GM23338 (cell line): ENCODE data around the gene ZSCAN31. TPM values are rescaled to one million over a fixed set of nuclear protein-coding genes. Genes with fewer than 3 reads are reported as not detected.

Experiments
- ATAC-seq: fragments of 200-7000 bp; cut with Tn5 transposase; 3 replicates; pipeline ENCODE4 v1.9.1; 2020
- DNase-seq: peaks from one replicate; pipeline ENCODE4 v3.0.0-alpha.2; 2015; ENCODE audit warnings: low spot score
- H2AFZ ChIP-seq: fragments of 200-600 bp; sonication (generic); 2 replicates; pipeline ENCODE4 v1.8.0; 2016; ENCODE audit warnings: antibody characterized with exemption, mild to moderate bottlenecking, moderate library complexity
- H3F3A ChIP-seq: fragments of 200-600 bp; sonication (generic); replicated peaks from 2 replicates; pipeline ENCODE4 v1.8.0; 2017; ENCODE audit warnings: antibody characterized with exemption, mixed run types, low read depth
- H3K27ac ChIP-seq: fragments of 200-600 bp; sonication (generic); 2 replicates; pipeline ENCODE4 v1.6.1; 2016; ENCODE audit warnings: low read depth
- H3K27me3 ChIP-seq: fragments of 200-600 bp; sonication (generic); 2 replicates; pipeline ENCODE4 v1.8.0; 2016; ENCODE audit warnings: mild to moderate bottlenecking, mixed run types, moderate library complexity; ENCODE audit not compliant: insufficient read depth
- H3K36me3 ChIP-seq: fragments of 200-600 bp; sonication (generic); 2 replicates; pipeline ENCODE4 v1.8.0; 2016; ENCODE audit warnings: mild to moderate bottlenecking; ENCODE audit not compliant: insufficient read depth
- H3K4me1 ChIP-seq: fragments of 200-600 bp; sonication (generic); 2 replicates; pipeline ENCODE4 v1.8.0; 2016; ENCODE audit warnings: mild to moderate bottlenecking, moderate library complexity; ENCODE audit not compliant: insufficient read depth
- H3K4me2 ChIP-seq: fragments of 200-600 bp; sonication (generic); 2 replicates; pipeline ENCODE4 v1.7.1; 2017; ENCODE audit warnings: mixed run types
- H3K4me3 ChIP-seq: fragments of 200-600 bp; sonication (generic); 2 replicates; pipeline ENCODE4 v1.6.1; 2016; ENCODE audit warnings: mixed run types
- H3K79me2 ChIP-seq: fragments of 200-600 bp; sonication (generic); replicated peaks from 2 replicates; pipeline ENCODE4 v1.8.0; 2017; ENCODE audit warnings: mild to moderate bottlenecking; ENCODE audit not compliant: insufficient read depth
- H3K9me2 ChIP-seq: fragments of 200-600 bp; sonication (generic); 2 replicates; pipeline ENCODE4 v1.8.0; 2017; ENCODE audit not compliant: insufficient read depth
- H4K20me1 ChIP-seq: fragments of 200-600 bp; sonication (generic); replicated peaks from 2 replicates; pipeline ENCODE4 v1.8.0; 2017; ENCODE audit warnings: mild to moderate bottlenecking; ENCODE audit not compliant: insufficient read depth
- H3K27ac Mint-ChIP-seq: 2 replicates; pipeline ENCODE4 v1.8.0; 2020; ENCODE audit warnings: inconsistent platforms, mild to moderate bottlenecking, moderate library complexity, mixed read lengths
- H3K27me3 Mint-ChIP-seq: 3 replicates; pipeline ENCODE4 v1.8.0; 2022; ENCODE audit warnings: low read depth, mild to moderate bottlenecking, moderate library complexity, mixed read lengths, inconsistent platforms; ENCODE audit not compliant: insufficient read depth, poor library complexity
- H3K36me3 Mint-ChIP-seq: 3 replicates; pipeline ENCODE4 v1.8.0; 2021; ENCODE audit warnings: low read depth, mild to moderate bottlenecking, inconsistent platforms, moderate library complexity, mixed read lengths
- H3K4me1 Mint-ChIP-seq: 3 replicates; pipeline ENCODE4 v1.8.0; 2020; ENCODE audit warnings: mild to moderate bottlenecking, inconsistent platforms, mixed read lengths
- H3K4me3 Mint-ChIP-seq: 3 replicates; pipeline ENCODE4 v1.8.0; 2021; ENCODE audit warnings: moderate library complexity, mild to moderate bottlenecking, inconsistent platforms, mixed read lengths
- H3K9me3 Mint-ChIP-seq: 3 replicates; pipeline ENCODE4 v1.8.0; 2020; ENCODE audit warnings: moderate library complexity, mild to moderate bottlenecking, inconsistent platforms, mixed read lengths
- CREB1 ChIP-seq: fragments of 250-450 bp; sonication (Bioruptor Pico); IDR thresholded peaks from 2 replicates; pipeline ENCODE4 v1.5.0; 2020; ENCODE audit warnings: low read depth, mild to moderate bottlenecking, moderate library complexity
- ETS1 ChIP-seq: IDR thresholded peaks from 2 replicates; pipeline ENCODE4 v1.6.1; 2016; ENCODE audit warnings: antibody characterized with exemption
- EZH2 ChIP-seq: fragments of 200-600 bp; sonication (generic); IDR thresholded peaks from one replicate; pipeline ENCODE4 v1.8.0; 2017; ENCODE audit warnings: antibody characterized with exemption, mild to moderate bottlenecking, low read depth; ENCODE audit not compliant: unreplicated experiment
- EZH2phosphoT487 ChIP-seq: fragments of 200-600 bp; sonication (generic); IDR thresholded peaks from one replicate; pipeline ENCODE4 v1.8.1; 2018; ENCODE audit warnings: antibody characterized with exemption; ENCODE audit not compliant: unreplicated experiment
- STAT1 ChIP-seq: IDR thresholded peaks from one replicate; pipeline ENCODE4 v1.6.1; 2016; ENCODE audit warnings: antibody characterized with exemption; ENCODE audit not compliant: unreplicated experiment
- ZNF331 ChIP-seq: fragments of 250-450 bp; sonication (Bioruptor Pico); IDR thresholded peaks from 2 replicates; pipeline ENCODE4 v1.5.0; 2020; ENCODE audit warnings: low read depth, mild to moderate bottlenecking, moderate library complexity
- polyA plus RNA-seq: library from polyadenylated mRNA; unstranded; fragments of >200 nt; fragmentation: Nextera tagmentation; extraction: Ambion mirVana; gene quantifications from 2 replicates; pipeline ENCODE4 v1.2.1, GENCODE V29; 2016
- total RNA-seq: library from RNA; depleted of rRNA; stranded (reverse); fragments of >200 nt; shearing (Covaris generic); gene quantifications from 2 replicates; pipeline ENCODE4 v1.2.3, GENCODE V29; 2014

ZSCAN31 gene
- total and polyA plus RNA-seq, 2 experiments from 2014 or later, result 3.1 to 4.7 TPM

- TF ChIP-seq EZH2phosphoT487 (no peak), ETS1 (0 out of 2 replicates have a peak, but pooled peaks have one; percentile 27), CREB1 (CRISPR knock-in tag) (peak; percentile 84), ZNF331 (CRISPR knock-in tag) (no peak)
Measured at GRCh38 chr6:28383235-28384142, 47.5 kb upstream of the ZSCAN31 start (continued).

- Histone ChIP-seq H3K4me1 (peaks cover 11% of the 10 kb centered on the region), H2AFZ (no peak overlapping the region), H3F3A (peaks cover 7% of the 10 kb centered on the region; the same call in 1 of the 2 replicates), H3K4me2 (no peak overlapping the region), H3K79me2 (peaks cover 8% of the 10 kb centered on the region), H3K4me3 (no peak overlapping the region), H3K27me3 (no peaks in the 10 kb centered on the region), H3K27ac (no peak overlapping the region), H3K9me2 (no peaks in the 10 kb centered on the region), H3K36me3 (peaks cover 12% of the 10 kb centered on the region; the same call in 1 of the 2 replicates), H4K20me1 (no peaks in the 10 kb centered on the region)
- H3K27ac Mint-ChIP-seq, result no peak overlapping the region
- no peak for TF ChIP-seq STAT1
- TF ChIP-seq EZH2, result no peak
- H3K9me3 Mint-ChIP-seq, result no peaks in the 10 kb centered on the region
- DNase-seq, result no peak
- peaks cover 14% of the 10 kb centered on the region for H3K4me1 Mint-ChIP-seq
- H3K36me3 Mint-ChIP-seq, result peaks cover 39% of the 10 kb centered on the region
- H3K27me3 Mint-ChIP-seq, result peaks cover 1% of the 10 kb centered on the region
- no peak overlapping the region for H3K4me3 Mint-ChIP-seq
- ATAC-seq, result no peak
Measured at GRCh38 chr6:28380381-28380780, 44.4 kb upstream of the ZSCAN31 start.

- H3K4me1 Mint-ChIP-seq, result peaks cover 8% of the 10 kb centered on the region
Measured at GRCh38 chr6:28378644-28379043, 42.7 kb upstream of the ZSCAN31 start.

More at GRCh38 chr6:28378644-28379043, 42.7 kb upstream of the ZSCAN31 start:
- Histone ChIP-seq H3K9me2 (no peaks in the 10 kb centered on the region), H3F3A (no peaks in the 10 kb centered on the region), H3K79me2 (peaks cover 8% of the 10 kb centered on the region), H4K20me1 (no peaks in the 10 kb centered on the region; the same call in 1 of the 2 replicates), H3K27me3 (no peaks in the 10 kb centered on the region), H3K27ac (no peak overlapping the region), H3K4me1 (peaks cover 5% of the 10 kb centered on the region), H2AFZ (no peak overlapping the region), H3K36me3 (peaks cover 12% of the 10 kb centered on the region; the same call in 1 of the 2 replicates), H3K4me3 (no peak overlapping the region), H3K4me2 (no peak overlapping the region)
- TF ChIP-seq CREB1 (CRISPR knock-in tag), result no peak
- no peak for DNase-seq
- Mint-ChIP-seq H3K9me3 (no peaks in the 10 kb centered on the region), H3K36me3 (peaks cover 39% of the 10 kb centered on the region), H3K4me3 (no peak overlapping the region), H3K27ac (no peak overlapping the region), H3K27me3 (peaks cover 1% of the 10 kb centered on the region)
- no peak for ATAC-seq
